ENCODE results near the gene KRT77.

The KRT77 gene

GRCh38 chr12:52643233-52644077 lies 59.9 kb downstream of the KRT77 start:
- no peaks in the 10 kb centered on the region for H3K27me3 ChIP-seq (replicated peaks; ENCODE audit: control insufficient read depth, insufficient read depth, low read length, poor library complexity, severe bottlenecking)
- H3K4me1 ChIP-seq (ENCODE audit: control insufficient read depth, insufficient read depth, low read length, poor library complexity, severe bottlenecking) = peaks cover 12% of the 10 kb centered on the region
- DNase-seq = no peak
- no peaks in the 10 kb centered on the region for H3K9me3 ChIP-seq (ENCODE audit: control insufficient read depth, low read length)
- H3K36me3 ChIP-seq (ENCODE audit: control insufficient read depth, insufficient read depth, low read length) = no peaks in the 10 kb centered on the region
- H3K4me3 ChIP-seq (ENCODE audit: insufficient read depth, low read depth, low read length, poor library complexity, severe bottlenecking) = no peak overlapping the region
- H3K27ac ChIP-seq (ENCODE audit: insufficient read depth, low read length, poor library complexity, severe bottlenecking) = no peak overlapping the region

GRCh38 chr12:52641468-52641867 lies 61.9 kb downstream of the KRT77 start:
- no peaks in the 10 kb centered on the region for H3K9me3 ChIP-seq (ENCODE audit: control insufficient read depth, low read length)
- no peak overlapping the region for H3K4me3 ChIP-seq (ENCODE audit: insufficient read depth, low read depth, low read length, poor library complexity, severe bottlenecking)
- H3K4me1 ChIP-seq (ENCODE audit: control insufficient read depth, insufficient read depth, low read length, poor library complexity, severe bottlenecking) = peaks cover 12% of the 10 kb centered on the region
- no peaks in the 10 kb centered on the region for H3K36me3 ChIP-seq (ENCODE audit: control insufficient read depth, insufficient read depth, low read length)
- no peak for DNase-seq
- no peak overlapping the region for H3K27ac ChIP-seq (ENCODE audit: insufficient read depth, low read length, poor library complexity, severe bottlenecking)
- H3K27me3 ChIP-seq (replicated peaks; ENCODE audit: control insufficient read depth, insufficient read depth, low read length, poor library complexity, severe bottlenecking) = no peaks in the 10 kb centered on the region

All from effector memory CD4-positive, alpha-beta T cell (primary cell).